Common myeloid progenitor, CD34-positive (primary cell): ENCODE measurements around the gene DTNBP1.
"Not testable (repeated sequence)": the region's sequence is repeated elsewhere in the genome, so short reads cannot be mapped to it uniquely, and the experiment has no call there.

Experiments
- CTCF ChIA-PET: fragments of 350-600 bp; sonication (Branson Sonifier 250); formaldehyde crosslinking; loops from one replicate; lab custom pipeline; 2021; ENCODE audit warnings: antibody characterized with exemption; lab: Charles Lee
- POLR2A ChIA-PET: fragments of 350-600 bp; sonication (Branson Sonifier 250); formaldehyde crosslinking; loops from one replicate; lab custom pipeline; 2021; ENCODE audit warnings: antibody characterized with exemption; lab: Charles Lee
- DNase-seq, 3 donors: peaks; one replicate each; pipeline versions ENCODE4 v3.0.0 to v3.0.0-alpha.2; 2013
- H3K27ac ChIP-seq, 2 experiments: 1 replicate in 1 of 2; 2 replicates in 1 of 2; pipeline ENCODE4 v1.7.0; 2013; ENCODE audit warnings: inconsistent platforms in 2 of 2, low read length in 2 of 2, mild to moderate bottlenecking in 2 of 2, low read depth in 1 of 2, moderate library complexity in 1 of 2; ENCODE audit not compliant: severe bottlenecking in 2 of 2, insufficient read depth in 1 of 2, poor library complexity in 1 of 2
- H3K27me3 ChIP-seq, 5 experiments: replicated peaks in 2 of 5; 1 replicate in 3 of 5; 2 replicates in 2 of 5; pipeline versions ENCODE4 v1.6.1 to v1.7.0; 2013; ENCODE audit warnings: low read length in 4 of 5, mild to moderate bottlenecking in 2 of 5, moderate library complexity in 2 of 5, inconsistent platforms in 1 of 5; ENCODE audit not compliant: insufficient read depth in 5 of 5, control insufficient read depth in 4 of 5
- H3K36me3 ChIP-seq, 4 experiments: 1 replicate in 2 of 4; 2 replicates in 2 of 4; pipeline versions ENCODE4 v1.6.1 to v1.7.0; 2013; ENCODE audit warnings: low read length in 3 of 4, control low read depth in 1 of 4, mild to moderate bottlenecking in 1 of 4; ENCODE audit not compliant: control insufficient read depth in 4 of 4, insufficient read depth in 4 of 4
- H3K4me1 ChIP-seq, 4 experiments: 1 replicate in 3 of 4; 2 replicates in 1 of 4; pipeline versions ENCODE4 v1.6.1 to v1.7.1; 2013; ENCODE audit warnings: low read length in 3 of 4, mild to moderate bottlenecking in 3 of 4, control low read depth in 1 of 4, inconsistent platforms in 1 of 4, moderate library complexity in 1 of 4; ENCODE audit not compliant: control insufficient read depth in 4 of 4, insufficient read depth in 4 of 4; ENCODE audit errors: control extremely low read depth in 1 of 4
- H3K4me3 ChIP-seq, 7 experiments: 1 replicate in 4 of 7; 2 replicates in 3 of 7; pipeline versions ENCODE4 v1.5.1 to v1.7.0; 2013; ENCODE audit warnings: mild to moderate bottlenecking in 7 of 7, low read length in 6 of 7, moderate library complexity in 6 of 7, inconsistent platforms in 2 of 7, low read depth in 2 of 7, control low read depth in 1 of 7; ENCODE audit not compliant: insufficient read depth in 4 of 7, control insufficient read depth in 1 of 7; ENCODE audit errors: extremely low read depth in 1 of 7
- H3K9me3 ChIP-seq, 5 experiments: 1 replicate in 4 of 5; 2 replicates in 1 of 5; pipeline versions ENCODE4 v1.6.1 to v1.7.1; 2013; ENCODE audit warnings: low read length in 4 of 5, mild to moderate bottlenecking in 2 of 5, inconsistent platforms in 1 of 5, low read depth in 1 of 5, moderate library complexity in 1 of 5; ENCODE audit not compliant: control insufficient read depth in 4 of 5, insufficient read depth in 2 of 5; ENCODE audit errors: control extremely low read depth in 1 of 5
- WGBS: methylation state at CpG from one replicate; pipeline ENCODE4 v1.1.5; 2013; ENCODE audit not compliant: insufficient coverage; 5-methylcytosine and 5-hydroxymethylcytosine counted together

The DTNBP1 gene

DNA sequence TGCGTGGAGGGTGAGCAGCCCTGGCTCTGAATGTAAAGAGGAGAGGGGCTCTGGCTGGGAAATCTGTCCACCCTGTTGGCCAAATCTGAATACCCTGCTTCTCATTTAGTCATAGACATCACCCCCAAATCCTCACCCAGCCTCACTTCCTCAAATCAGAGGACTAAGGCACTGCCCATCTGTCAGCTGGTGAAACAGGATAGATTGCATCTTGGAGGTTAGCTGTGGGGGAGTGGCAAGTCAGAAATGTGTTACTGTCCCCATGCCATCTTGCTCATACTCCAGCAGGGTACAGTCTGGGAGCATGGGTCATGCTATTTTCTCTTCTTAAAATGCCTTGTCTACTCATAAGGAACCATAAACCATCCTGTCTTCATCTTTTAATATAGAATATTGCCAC, 9.5 kb upstream of the DTNBP1 start:
- Histone ChIP-seq H3K27ac (no peak overlapping the region), H3K4me1 (peaks cover 0 to 24% (median 17%) of the 10 kb centered on the region in 4 experiments), H3K9me3 (no peaks in the 10 kb centered on the region), H3K4me3 (no peak overlapping the region), H3K27me3 (no peaks in the 10 kb centered on the region), H3K36me3 (no peaks in the 10 kb centered on the region)
- ChIA-PET CTCF (interaction anchor here (0.6 to 1.9 kb wide), 2 partner anchors 13 to 14 kb away, joined by 3 to 7 read pairs; no protein-coding TSS in a partner anchor), POLR2A (no interaction called here)
- peak in 2 of 3 donors; percentile 85 to 90 for DNase-seq
- no CpG with 5 or more reads among the region's 1 CpG for WGBS

DNA sequence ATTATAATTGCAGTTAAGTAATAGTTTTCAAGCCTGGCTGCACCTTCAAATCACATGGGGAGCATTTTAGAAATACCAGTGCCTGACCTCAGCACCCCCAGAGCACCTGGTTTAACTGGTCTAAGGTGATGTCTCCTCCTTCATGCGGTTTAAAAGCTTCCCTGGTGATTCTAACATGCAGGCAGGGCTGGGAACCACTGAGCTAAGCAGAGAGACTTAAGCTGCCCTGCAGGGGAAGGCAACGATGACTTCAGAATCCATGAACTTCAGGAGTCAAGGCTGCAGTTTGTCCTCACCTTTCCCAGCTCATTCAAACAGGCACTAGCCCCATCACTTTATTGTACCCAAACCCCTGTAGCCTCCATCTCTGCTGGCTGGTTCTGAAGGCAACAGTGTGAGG, 6.1 kb upstream of the DTNBP1 start:
- no peaks in the 10 kb centered on the region for H3K36me3 ChIP-seq
- no peak for DNase-seq
- ChIA-PET POLR2A (no interaction called here), CTCF (interaction anchor here (0.9 kb wide), 1 partner anchor 537 kb away, joined by 3 read pairs; no protein-coding TSS in a partner anchor)
- H3K4me3 ChIP-seq = no peak overlapping the region
- WGBS = 100% methylated on average over 1 of the region's 2 CpGs
- H3K9me3 ChIP-seq = no peaks in the 10 kb centered on the region
- H3K4me1 ChIP-seq = peaks cover 0 to 9% (median 1%) of the 10 kb centered on the region in 4 experiments
- no peak overlapping the region for H3K27ac ChIP-seq
- H3K27me3 ChIP-seq = no peaks in the 10 kb centered on the region

DNA sequence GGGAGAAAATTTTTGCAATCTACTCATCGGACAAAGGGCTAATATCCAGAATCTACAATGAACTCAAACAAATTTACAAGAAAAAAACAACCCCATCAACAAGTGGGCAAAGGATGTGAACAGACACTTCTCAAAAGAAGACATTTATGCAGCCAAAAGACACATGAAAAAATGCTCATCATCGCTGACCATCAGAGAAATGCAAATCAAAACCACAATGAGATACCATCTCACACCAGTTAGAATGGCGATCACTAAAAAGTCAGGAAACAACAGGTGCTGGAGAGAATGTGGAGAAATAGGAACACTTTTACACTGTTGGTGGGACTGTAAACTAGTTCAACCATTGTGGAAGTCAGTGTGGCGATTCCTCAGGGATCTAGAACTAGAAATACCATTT, 4.1 kb upstream of the DTNBP1 start:
- DNase-seq, H3K27ac ChIP-seq, H3K36me3 ChIP-seq, H3K4me3 ChIP-seq, CTCF ChIA-PET, H3K9me3 ChIP-seq, POLR2A ChIA-PET, H3K27me3 ChIP-seq: not testable (repeated sequence)
- no CpG with 5 or more reads among the region's 4 CpGs for WGBS
- peaks cover under 1 to 13% (median 9%) of the 10 kb centered on the region in 4 experiments for H3K4me1 ChIP-seq

DNA sequence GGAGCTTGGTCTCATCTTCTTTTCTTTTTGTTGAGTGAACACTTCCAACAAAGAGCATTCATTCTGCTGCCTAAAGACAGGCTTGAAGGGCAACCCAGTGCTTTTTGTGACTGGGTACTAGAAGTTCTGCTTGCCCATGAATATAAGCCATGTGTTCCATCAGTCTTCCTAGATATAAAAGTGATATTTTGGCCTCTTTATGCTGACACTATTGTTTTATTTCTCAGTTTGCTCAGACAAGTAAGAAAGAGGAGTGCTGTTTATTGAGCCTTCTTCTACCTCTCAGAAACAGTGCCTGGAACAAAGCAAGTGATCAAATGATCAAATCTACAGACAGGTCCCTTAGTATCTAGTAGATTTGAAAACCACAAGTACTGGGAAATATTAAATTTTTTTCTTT, 2.4 kb upstream of the DTNBP1 start:
- ChIA-PET POLR2A (interaction anchor here (1.3 kb wide), 1 partner anchor 18 kb away, joined by 3 read pairs; no protein-coding TSS in a partner anchor), CTCF (interaction anchor here (0.7 to 0.9 kb wide), 2 partner anchors 12 to 464 kb away, joined by 3 read pairs; partner anchors contain the start of gene MYLIP)
- H3K4me3 ChIP-seq = no peak overlapping the region
- no peak overlapping the region for H3K27ac ChIP-seq
- DNase-seq = no peak
- H3K4me1 ChIP-seq = peaks cover 5 to 20% (median 10%) of the 10 kb centered on the region in 4 experiments
- peaks cover 0 to 7% (median 3%) of the 10 kb centered on the region in 4 experiments for H3K36me3 ChIP-seq
- H3K9me3 ChIP-seq = no peaks in the 10 kb centered on the region
- no peaks in the 10 kb centered on the region for H3K27me3 ChIP-seq

DNA sequence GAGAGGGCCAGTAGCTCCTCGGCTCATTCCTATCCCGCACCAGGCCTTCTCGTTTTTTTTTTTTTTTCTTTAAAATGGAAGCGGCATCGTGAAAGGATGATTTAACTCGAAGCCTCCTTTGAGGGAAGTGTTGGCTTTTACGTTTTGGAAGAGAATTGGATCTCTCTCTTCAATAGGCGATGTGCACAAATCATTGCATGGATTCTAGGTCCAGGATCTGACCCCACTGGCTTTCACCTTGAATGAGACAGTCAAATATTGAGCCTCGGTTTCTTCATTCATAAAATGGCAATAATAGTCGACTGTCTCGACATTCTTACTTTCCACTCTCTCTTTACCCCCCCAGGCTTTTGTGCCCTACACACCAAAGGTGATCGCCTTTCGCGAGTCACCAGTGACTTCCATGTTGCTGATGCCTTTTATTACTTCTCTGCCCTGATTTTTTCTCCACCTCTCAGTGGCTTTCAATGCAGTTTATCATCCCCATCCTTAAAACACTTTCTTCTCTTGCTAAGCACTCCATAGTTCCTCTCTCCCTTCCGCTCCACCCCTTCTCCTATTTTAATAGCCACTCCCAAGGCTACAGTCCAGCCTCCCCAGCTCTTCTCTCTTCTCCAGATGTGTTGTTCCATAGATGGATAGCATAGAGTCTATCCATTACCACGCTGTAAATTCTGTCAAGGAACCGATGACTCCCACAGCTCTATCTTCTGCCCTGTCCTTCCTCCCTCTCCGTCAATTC, 473 bp upstream of the DTNBP1 start:
- CTCF ChIA-PET = interaction anchor here (0.5 to 1.1 kb wide), 4 partner anchors 10 to 1554 kb away, joined by 3 to 4 read pairs (median 4); no protein-coding TSS in a partner anchor
- Histone ChIP-seq H3K36me3 (peaks cover 0 to 15% (median 7%) of the 10 kb centered on the region in 4 experiments), H3K27ac (no peak overlapping the region), H3K4me1 (peaks cover 10 to 31% (median 20%) of the 10 kb centered on the region in 4 experiments), H3K4me3 (peak overlapping the region in 6 of 7 experiments; percentile 65 to 84 (median 79)), H3K27me3 (no peaks in the 10 kb centered on the region), H3K9me3 (no peaks in the 10 kb centered on the region)
- WGBS = 54% methylated on average over 15 of the region's 18 CpGs
- DNase-seq = no peak
- POLR2A ChIA-PET = interaction anchor here (1.6 kb wide), 1 partner anchor 467 kb away, joined by 6 read pairs; no protein-coding TSS in a partner anchor

DNA sequence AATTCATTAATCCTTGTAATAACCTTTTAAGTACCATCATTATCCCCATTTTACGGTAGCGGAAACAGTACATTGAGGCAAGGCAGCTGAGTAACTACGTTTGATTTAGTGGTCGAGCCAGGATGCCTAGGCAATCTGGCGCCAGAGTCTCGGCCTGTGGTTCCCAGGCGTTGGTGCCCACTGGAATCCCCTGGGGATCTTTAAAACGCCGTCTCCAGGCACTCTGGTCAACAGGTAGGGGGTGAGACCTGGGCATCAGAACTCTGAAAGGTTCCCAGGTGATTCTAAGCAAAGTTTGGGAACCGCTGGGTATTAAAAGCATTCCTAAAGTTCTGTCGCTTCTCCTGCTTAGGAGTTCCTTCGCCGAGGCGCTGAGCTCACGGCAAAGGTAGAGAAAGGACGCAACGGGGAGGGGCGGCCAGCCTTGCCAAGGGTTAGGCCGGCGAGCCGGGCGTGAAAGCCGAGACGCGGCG, 939 bp downstream of the DTNBP1 start:
- 13% methylated on average over 24 of the region's 26 CpGs for WGBS
- peaks cover 10 to 36% (median 22%) of the 10 kb centered on the region in 4 experiments for H3K4me1 ChIP-seq
- ChIA-PET POLR2A (interaction anchor here (1.6 kb wide), 1 partner anchor 469 kb away, joined by 6 read pairs; no protein-coding TSS in a partner anchor), CTCF (interaction anchor here (0.9 to 1.5 kb wide), 3 partner anchors 9 to 554 kb away, joined by 3 read pairs; no protein-coding TSS in a partner anchor)
- DNase-seq = peak in 1 of 3 donors; percentile 46
- peaks cover 4 to 21% (median 7%) of the 10 kb centered on the region in 4 experiments for H3K36me3 ChIP-seq
- H3K27ac ChIP-seq = peak overlapping the region; percentile 12 to 81
- no peaks in the 10 kb centered on the region for H3K9me3 ChIP-seq
- H3K4me3 ChIP-seq = peak overlapping the region; percentile 50 to 84 (median 78)
- no peaks in the 10 kb centered on the region for H3K27me3 ChIP-seq
